HG03521 (cell line): ENCODE results near the gene MT1X.
"Not testable (repeated sequence)": the region's sequence is repeated elsewhere in the genome, so short reads cannot be mapped to it uniquely, and the experiment has no call there.

Experiments
- ATAC-seq: cut with Tn5 transposase; IDR thresholded peaks from one replicate; pipeline ENCODE4 v1.9.1; 2021; ENCODE audit warnings: mild to moderate bottlenecking, moderate library complexity; ENCODE audit not compliant: unreplicated experiment

MT1X gene

GRCh38 chr16:56652600-56652999 lies 29.7 kb upstream of the MT1X start:
- no peak for ATAC-seq

DNA sequence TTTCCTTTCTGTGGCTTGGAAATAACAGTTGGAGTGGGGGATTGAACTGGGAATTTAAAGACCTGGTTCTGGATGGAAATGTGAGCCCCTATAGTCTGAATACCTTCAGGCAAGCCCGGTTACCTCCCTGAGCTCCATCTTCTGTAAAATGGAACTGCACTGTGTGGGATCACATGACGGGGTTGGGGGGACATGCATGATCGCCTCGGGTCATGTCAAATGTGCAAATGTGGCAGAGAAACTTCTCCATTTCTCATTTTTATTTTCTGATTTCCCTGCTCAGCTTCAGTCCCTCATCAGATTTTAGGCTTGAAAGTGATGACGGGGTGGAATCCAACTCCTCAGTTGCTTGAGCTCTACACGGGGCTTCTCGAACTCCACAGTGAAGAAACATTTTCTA lies 29.1 kb upstream of the MT1X start:
- no peak for ATAC-seq

- ATAC-seq = no peak
Measured at GRCh38 chr16:56657555-56658326, 24.5 kb upstream of the MT1X start, which contains the start of gene MT1F. Gene MT1F (plus strand): TSS chr16:56657959. CDS start chr16:56658059, 100 bp downstream.

DNA sequence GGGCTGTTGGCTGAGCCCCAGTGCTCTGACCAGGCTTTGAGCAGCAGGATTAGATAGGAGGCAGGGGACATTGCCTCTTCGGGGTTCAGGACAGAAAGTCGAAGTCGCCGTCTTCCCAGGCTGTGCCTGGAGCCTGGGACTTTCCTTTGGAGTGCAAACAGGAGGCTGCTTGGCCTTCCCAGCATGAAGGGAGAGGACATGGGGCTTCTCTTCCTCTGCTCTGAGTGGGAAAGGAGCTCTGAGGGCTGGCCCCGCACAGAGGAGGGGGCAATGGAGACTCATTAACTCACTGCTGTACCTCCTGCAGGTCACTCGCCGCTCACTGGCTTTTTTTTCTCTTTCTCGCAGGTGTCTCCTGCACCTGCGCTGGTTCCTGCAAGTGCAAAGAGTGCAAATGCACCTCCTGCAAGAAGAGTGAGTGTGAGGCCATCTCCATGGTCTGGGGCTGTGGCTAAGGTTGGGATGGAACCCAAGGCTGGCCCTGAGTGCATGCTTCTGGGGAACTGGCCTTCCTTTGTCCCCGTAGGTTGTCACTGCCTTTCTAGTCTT lies 23.9 kb upstream of the MT1X start:
- ATAC-seq = no peak

- ATAC-seq = no peak
Measured at GRCh38 chr16:56662357-56663354, 19.6 kb upstream of the MT1X start.

DNA sequence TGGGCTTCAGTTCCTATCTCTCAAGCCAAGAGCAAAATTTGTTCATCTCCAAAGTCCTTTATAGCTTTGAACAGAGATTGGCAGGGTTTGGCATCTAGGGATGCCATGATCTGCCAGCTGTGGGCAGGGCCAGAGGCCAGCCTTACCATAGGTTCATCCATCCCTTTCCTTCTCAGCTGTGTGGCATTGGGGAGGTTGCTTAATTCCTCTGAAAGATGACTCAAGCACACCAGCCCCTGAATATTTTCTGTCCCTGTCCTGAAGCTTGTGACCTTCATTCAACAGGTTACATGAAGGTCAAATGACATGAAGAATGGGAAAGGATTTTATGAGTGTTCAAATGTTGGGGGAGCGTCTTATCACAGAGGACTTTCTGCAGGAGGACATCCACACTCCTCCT lies 17.8 kb upstream of the MT1X start:
- no peak for ATAC-seq

GRCh38 chr16:56665286-56666261 lies 16.7 kb upstream of the MT1X start:
- not testable (repeated sequence) for ATAC-seq

GRCh38 chr16:56667581-56668571 lies 14.4 kb upstream of the MT1X start, which contains the start of gene MT1G:
Gene MT1G (minus strand): TSS chr16:56668065. CDS start chr16:56667993, 72 bp downstream.
- no peak for ATAC-seq

GRCh38 chr16:56669005-56669839 lies 13.0 kb upstream of the MT1X start, which contains the start of gene MT1H:
Gene MT1H (plus strand): TSS chr16:56669814. CDS start chr16:56669885, 71 bp downstream.
- ATAC-seq = no peak

GRCh38 chr16:56669840-56670619 lies 12.2 kb upstream of the MT1X start:
- ATAC-seq = no peak

- no peak for ATAC-seq
Measured at GRCh38 chr16:56670620-56670934, 11.7 kb upstream of the MT1X start.

DNA sequence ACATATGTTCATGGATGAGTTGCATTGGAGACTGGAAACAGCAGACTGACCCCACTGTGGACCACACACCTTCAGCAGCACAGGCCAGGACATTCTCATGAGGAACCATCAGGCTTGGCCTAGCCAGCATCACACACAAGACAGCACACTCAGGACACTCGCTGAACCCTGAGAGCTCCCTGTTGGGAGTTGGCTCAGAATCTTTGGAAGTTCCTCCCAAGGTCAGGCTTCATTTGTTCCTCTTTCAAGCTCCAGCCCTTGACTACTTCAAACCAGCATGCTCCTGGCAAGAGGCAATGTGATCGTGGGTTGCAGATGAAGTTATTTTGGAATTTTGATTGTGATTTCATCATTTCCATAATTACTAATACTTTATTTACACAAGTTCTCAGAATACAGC lies 10.6 kb upstream of the MT1X start:
- not testable (repeated sequence) for ATAC-seq

DNA sequence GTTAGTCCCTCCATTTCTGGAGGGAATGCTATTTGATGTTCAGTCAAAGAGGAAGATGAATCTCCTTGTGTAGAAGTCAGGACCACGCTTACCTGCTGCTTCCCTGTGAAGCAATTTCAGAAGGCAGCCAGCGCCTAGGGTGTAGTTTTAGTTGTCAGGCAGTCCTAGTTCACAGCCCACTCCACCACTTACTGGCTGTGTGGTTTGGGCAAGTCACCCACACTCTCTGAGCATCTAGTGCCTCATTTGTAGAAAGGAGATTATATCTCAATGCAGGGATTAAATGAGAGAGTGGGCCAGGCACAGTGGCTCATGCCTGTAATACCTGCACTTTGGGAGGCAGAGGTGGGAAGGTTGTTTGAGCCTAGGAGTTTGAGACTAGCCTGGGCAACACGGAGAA lies 10.1 kb upstream of the MT1X start:
- not testable (repeated sequence) for ATAC-seq

DNA sequence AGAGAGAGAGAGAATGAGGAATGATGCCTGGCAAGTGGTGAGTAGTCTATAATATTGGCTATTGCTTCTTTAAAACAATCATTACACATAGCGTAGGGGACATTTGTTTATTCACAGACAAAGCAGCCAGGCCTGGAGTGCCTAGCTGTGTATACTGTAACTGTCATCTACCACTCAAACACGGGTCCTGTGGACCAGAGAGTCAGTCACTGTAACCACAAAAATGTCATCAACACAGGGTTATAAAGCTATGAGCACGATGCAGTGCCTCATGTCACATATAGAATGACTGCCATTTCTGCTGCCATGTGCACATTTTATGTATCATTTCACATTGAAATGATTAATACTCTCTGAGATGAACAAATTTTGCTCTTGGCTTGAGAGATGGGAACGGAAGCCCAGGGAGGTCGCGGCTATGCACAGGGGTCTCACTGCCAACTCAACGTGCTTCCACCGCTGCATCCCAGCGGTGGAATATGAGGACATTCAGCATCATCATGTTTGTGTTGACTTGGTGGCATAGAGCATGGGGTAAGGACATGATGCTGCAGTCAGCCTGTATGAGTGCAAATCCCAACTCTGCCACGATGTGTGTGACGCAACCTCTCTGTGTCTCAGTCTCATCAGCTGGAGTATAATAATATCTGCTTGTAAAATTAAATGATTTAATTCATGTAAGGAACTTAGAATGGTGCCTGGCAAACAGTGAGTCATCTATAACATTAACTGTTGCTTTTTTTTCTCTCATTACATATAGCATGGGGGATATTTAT lies 9.3 kb upstream of the MT1X start:
- no peak for ATAC-seq

DNA sequence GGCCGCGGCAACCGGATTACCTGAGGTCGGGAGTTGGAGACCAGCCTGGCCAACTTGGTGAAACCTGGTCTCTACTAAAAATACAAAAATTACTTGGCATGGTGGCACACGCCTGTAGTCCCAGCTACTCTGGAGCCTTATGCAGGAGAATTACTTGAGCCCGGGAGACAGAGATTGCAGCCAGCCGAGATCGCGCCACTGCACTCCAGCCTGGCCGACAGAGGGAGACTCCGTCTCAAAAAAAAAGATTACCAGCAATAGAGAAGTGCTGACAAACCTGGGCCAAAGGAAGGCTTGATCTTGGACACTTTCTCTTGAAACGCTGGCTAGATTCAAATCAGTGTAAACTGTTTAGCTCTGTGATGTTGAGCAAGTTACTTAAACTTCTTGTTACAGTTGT lies 8.3 kb upstream of the MT1X start:
- no peak for ATAC-seq

GRCh38 chr16:56674570-56674969 lies 7.7 kb upstream of the MT1X start:
- ATAC-seq = not testable (repeated sequence)
